HEK293 (cell line): ENCODE data around the gene ELOVL5.

Experiments
- CTCF ChIA-PET: fragments of 350-600 bp; formaldehyde crosslinking; extraction: SDS; loops from one replicate; lab custom pipeline; 2021; ENCODE audit warnings: antibody characterized with exemption; lab: Yijun Ruan, JAX
- POLR2A ChIA-PET: fragments of 300-600 bp; formaldehyde crosslinking; extraction: SDS; loops from one replicate; lab custom pipeline; 2020; ENCODE audit warnings: antibody characterized with exemption, inconsistent platforms; lab: Yijun Ruan, JAX
- H3K27ac ChIP-seq: fragments of 200-500 bp; sonication (Bioruptor generic); 2 replicates; pipeline ENCODE4 v1.5.1; 2014; ENCODE audit warnings: low read depth, low read length, control low read depth, inconsistent platforms; ENCODE audit errors: extremely low read depth
- H3K36me3 ChIP-seq, 2 experiments: fragments of 200-500 bp in 1 of 2; sonication (Bioruptor generic) in 1 of 2; 1 replicate in 1 of 2; 2 replicates in 1 of 2; pipeline ENCODE4 v1.5.1; 2014 to 2017; ENCODE audit warnings: inconsistent platforms in 2 of 2, low read length in 2 of 2; ENCODE audit not compliant: control insufficient read depth in 2 of 2, insufficient read depth in 1 of 2
- H3K4me1 ChIP-seq: fragments of 200-500 bp; sonication (Bioruptor generic); 2 replicates; pipeline ENCODE4 v1.5.1; 2014; ENCODE audit warnings: mild to moderate bottlenecking, low read length, inconsistent platforms; ENCODE audit not compliant: control insufficient read depth, insufficient read depth
- H3K4me3 ChIP-seq: 2 replicates; pipeline ENCODE4 v1.5.1; 2011; ENCODE audit warnings: low read depth, mild to moderate bottlenecking, control low read depth, low read length, moderate library complexity
- H3K9me3 ChIP-seq: fragments of 200-500 bp; sonication (Bioruptor generic); 2 replicates; pipeline ENCODE4 v1.5.1; 2014; ENCODE audit warnings: low read depth, low read length, inconsistent platforms; ENCODE audit not compliant: control insufficient read depth, insufficient read depth
- BCL11A ChIP-seq: fragments of 450-650 bp; formaldehyde crosslinking; IDR thresholded peaks from 2 replicates; pipeline ENCODE4 v1.5.1; 2016; ENCODE audit warnings: low read depth, missing biosample characterization, missing genetic modification characterization
- GFI1B ChIP-seq: fragments of 450-650 bp; formaldehyde crosslinking; IDR thresholded peaks from 2 replicates; pipeline ENCODE4 v1.5.1; 2016; ENCODE audit warnings: missing biosample characterization, missing genetic modification characterization
- PRDM1 ChIP-seq: fragments of 450-650 bp; formaldehyde crosslinking; IDR thresholded peaks from 2 replicates; pipeline ENCODE4; 2016; ENCODE audit warnings: missing biosample characterization, missing genetic modification characterization
- SETDB1 ChIP-seq: IDR thresholded peaks from one replicate; pipeline ENCODE4 v1.6.1; 2017; ENCODE audit warnings: mild to moderate bottlenecking, low read length, moderate library complexity, mixed read lengths; ENCODE audit not compliant: insufficient read length
- SP7 ChIP-seq: fragments of 450-650 bp; formaldehyde crosslinking; IDR thresholded peaks from 2 replicates; pipeline ENCODE4 v1.5.1; 2016; ENCODE audit warnings: missing biosample characterization, missing genetic modification characterization
- WT1 ChIP-seq: fragments of 450-650 bp; formaldehyde crosslinking; IDR thresholded peaks from 2 replicates; pipeline ENCODE4 v1.5.1; 2016; ENCODE audit warnings: missing biosample characterization, missing genetic modification characterization
- ZFP69B ChIP-seq: fragments of 450-650 bp; formaldehyde crosslinking; IDR thresholded peaks from 2 replicates; pipeline ENCODE4 v1.5.1; 2016; ENCODE audit warnings: missing biosample characterization, missing genetic modification characterization
- ZNF138 ChIP-seq: fragments of 450-650 bp; formaldehyde crosslinking; IDR thresholded peaks from 2 replicates; pipeline ENCODE4 v1.5.1; 2016; ENCODE audit warnings: missing biosample characterization, missing genetic modification characterization, borderline replicate concordance
- ZNF157 ChIP-seq: fragments of 450-650 bp; formaldehyde crosslinking; IDR thresholded peaks from 2 replicates; pipeline ENCODE4 v1.5.1; 2016; ENCODE audit warnings: missing biosample characterization, missing genetic modification characterization
- ZNF169 ChIP-seq: fragments of 450-650 bp; formaldehyde crosslinking; IDR thresholded peaks from 2 replicates; pipeline ENCODE4 v1.5.1; 2016; ENCODE audit warnings: missing biosample characterization, missing genetic modification characterization
- ZNF221 ChIP-seq: fragments of 450-650 bp; formaldehyde crosslinking; IDR thresholded peaks from 2 replicates; pipeline ENCODE4 v1.5.1; 2017; ENCODE audit warnings: missing biosample characterization, missing genetic modification characterization, borderline replicate concordance
- ZNF426 ChIP-seq: fragments of 450-650 bp; formaldehyde crosslinking; IDR thresholded peaks from 2 replicates; pipeline ENCODE4 v1.5.1; 2017; ENCODE audit warnings: missing biosample characterization, missing genetic modification characterization, mild to moderate bottlenecking, inconsistent platforms, moderate library complexity
- ZNF514 ChIP-seq: fragments of 450-650 bp; formaldehyde crosslinking; IDR thresholded peaks from 2 replicates; pipeline ENCODE4 v1.5.1; 2016; ENCODE audit warnings: missing biosample characterization, missing genetic modification characterization
- ZNF555 ChIP-seq: fragments of 450-650 bp; formaldehyde crosslinking; conservative IDR thresholded peaks from 2 replicates; pipeline ENCODE4 v1.5.1; 2017; ENCODE audit warnings: missing biosample characterization, mild to moderate bottlenecking, missing genetic modification characterization, inconsistent platforms
- ZNF560 ChIP-seq: fragments of 450-650 bp; formaldehyde crosslinking; IDR thresholded peaks from 2 replicates; pipeline ENCODE4 v1.5.1; 2017; ENCODE audit warnings: missing biosample characterization, missing genetic modification characterization, borderline replicate concordance
- ZNF561 ChIP-seq: fragments of 450-650 bp; IDR thresholded peaks from 2 replicates; pipeline ENCODE4 v1.5.1; 2018; ENCODE audit warnings: missing biosample characterization, missing genetic modification characterization, borderline replicate concordance
- ZNF596 ChIP-seq: fragments of 450-650 bp; IDR thresholded peaks from 2 replicates; pipeline ENCODE4 v1.5.0; 2018; ENCODE audit warnings: missing biosample characterization, mild to moderate bottlenecking, missing genetic modification characterization, moderate library complexity
- ZNF660 ChIP-seq: fragments of 450-650 bp; IDR thresholded peaks from 2 replicates; pipeline ENCODE4 v1.5.1; 2018; ENCODE audit warnings: missing biosample characterization, mild to moderate bottlenecking, missing genetic modification characterization
- ZNF664 ChIP-seq: fragments of 450-650 bp; formaldehyde crosslinking; IDR thresholded peaks from 2 replicates; pipeline ENCODE4 v1.5.1; 2016; ENCODE audit warnings: missing biosample characterization, missing genetic modification characterization
- ZNF837 ChIP-seq: fragments of 450-650 bp; formaldehyde crosslinking; IDR thresholded peaks from 2 replicates; pipeline ENCODE4 v1.5.1; 2016; ENCODE audit warnings: missing biosample characterization, missing genetic modification characterization
- TF ChIP-seq, protein P1 (sequence below): fragments of 450-650 bp; formaldehyde crosslinking; IDR thresholded peaks from 2 replicates; pipeline ENCODE4 v1.5.0; 2017; ENCODE audit warnings: missing biosample characterization, missing genetic modification characterization, borderline replicate concordance
- TF ChIP-seq, protein P2 (sequence below): fragments of 450-650 bp; formaldehyde crosslinking; IDR thresholded peaks from 2 replicates; pipeline ENCODE4 v1.5.1; 2016; ENCODE audit warnings: missing biosample characterization, missing genetic modification characterization
- TF ChIP-seq, protein P3 (sequence below): fragments of 450-650 bp; formaldehyde crosslinking; IDR thresholded peaks from 2 replicates; pipeline ENCODE4 v1.5.1; 2016; ENCODE audit warnings: missing biosample characterization, missing genetic modification characterization

Gene ELOVL5

DNA sequence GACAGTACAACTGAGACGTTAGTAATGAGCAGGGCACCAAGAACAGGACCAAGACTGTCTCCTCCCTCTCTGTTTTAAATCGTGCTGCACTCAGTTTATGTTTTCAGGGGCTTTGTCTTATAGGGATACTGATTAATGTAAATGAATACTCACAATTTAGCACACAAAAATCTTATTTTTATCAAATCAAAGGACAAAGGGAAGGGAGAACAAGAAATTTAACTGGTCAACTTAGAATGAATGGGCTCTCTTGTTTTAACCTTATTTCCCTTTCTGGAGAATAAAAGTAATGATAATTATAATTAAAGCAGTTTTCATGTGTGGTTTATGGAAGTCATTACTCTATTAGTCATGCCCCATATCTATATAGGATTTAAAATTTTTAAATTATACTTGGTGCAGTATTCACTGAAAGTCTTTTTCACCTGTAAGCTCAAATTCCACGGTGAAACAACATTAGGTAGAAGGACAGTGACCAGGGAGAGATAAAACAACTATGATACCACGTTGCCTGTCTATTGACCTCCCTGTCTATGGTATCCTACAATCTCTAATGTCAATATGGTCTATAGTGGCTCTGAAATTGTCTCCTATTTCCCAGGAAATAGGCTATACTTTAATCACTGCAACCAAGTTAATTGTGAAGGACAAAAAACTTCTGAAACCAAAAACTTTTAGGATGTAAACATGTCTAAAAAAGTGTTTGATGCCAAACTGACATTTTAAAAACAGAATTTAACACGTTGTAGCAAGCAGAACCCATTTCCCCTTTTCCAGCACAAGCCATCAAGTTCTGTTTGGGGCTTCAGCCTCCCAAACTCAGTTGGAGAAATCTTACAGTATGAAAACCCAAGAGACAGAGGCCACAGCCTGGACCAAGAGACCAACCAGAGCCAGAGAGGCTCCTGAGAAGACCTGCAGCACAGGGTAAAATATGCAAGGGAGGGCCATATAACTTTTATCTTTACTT lies 15.0 kb downstream of the ELOVL5 start:
- TF ChIP-seq ZNF426 (no peak), ZNF596 (no peak), ZNF664 (tag by site-specific recombination) (no peak), ZNF169 (tag by site-specific recombination) (no peak), BCL11A (tag by site-specific recombination) (no peak), SP7 (no peak), ZFP69B (tag by site-specific recombination) (no peak), ZNF514 (tag by site-specific recombination) (no peak), ZNF660 (tag by site-specific recombination) (no peak), ZNF560 (tag by site-specific recombination) (no peak), ZNF157 (tag by site-specific recombination) (no peak)
- TF ChIP-seq, protein P1, sequence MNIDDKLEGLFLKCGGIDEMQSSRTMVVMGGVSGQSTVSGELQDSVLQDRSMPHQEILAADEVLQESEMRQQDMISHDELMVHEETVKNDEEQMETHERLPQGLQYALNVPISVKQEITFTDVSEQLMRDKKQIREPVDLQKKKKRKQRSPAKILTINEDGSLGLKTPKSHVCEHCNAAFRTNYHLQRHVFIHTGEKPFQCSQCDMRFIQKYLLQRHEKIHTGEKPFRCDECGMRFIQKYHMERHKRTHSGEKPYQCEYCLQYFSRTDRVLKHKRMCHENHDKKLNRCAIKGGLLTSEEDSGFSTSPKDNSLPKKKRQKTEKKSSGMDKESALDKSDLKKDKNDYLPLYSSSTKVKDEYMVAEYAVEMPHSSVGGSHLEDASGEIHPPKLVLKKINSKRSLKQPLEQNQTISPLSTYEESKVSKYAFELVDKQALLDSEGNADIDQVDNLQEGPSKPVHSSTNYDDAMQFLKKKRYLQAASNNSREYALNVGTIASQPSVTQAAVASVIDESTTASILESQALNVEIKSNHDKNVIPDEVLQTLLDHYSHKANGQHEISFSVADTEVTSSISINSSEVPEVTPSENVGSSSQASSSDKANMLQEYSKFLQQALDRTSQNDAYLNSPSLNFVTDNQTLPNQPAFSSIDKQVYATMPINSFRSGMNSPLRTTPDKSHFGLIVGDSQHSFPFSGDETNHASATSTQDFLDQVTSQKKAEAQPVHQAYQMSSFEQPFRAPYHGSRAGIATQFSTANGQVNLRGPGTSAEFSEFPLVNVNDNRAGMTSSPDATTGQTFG (tag by site-specific recombination), result no peak
- ChIA-PET POLR2A (no interaction called here), CTCF (no interaction called here)
- H3K4me1 ChIP-seq, result peaks cover 8% of the 10 kb centered on the region
- H3K4me3 ChIP-seq, result no peak overlapping the region
- peaks cover 0 to 5% of the 10 kb centered on the region in 2 experiments; a peak in 1 of 3 replicates for H3K36me3 ChIP-seq
- H3K27ac ChIP-seq, result no peak overlapping the region
- no peaks in the 10 kb centered on the region for H3K9me3 ChIP-seq

DNA sequence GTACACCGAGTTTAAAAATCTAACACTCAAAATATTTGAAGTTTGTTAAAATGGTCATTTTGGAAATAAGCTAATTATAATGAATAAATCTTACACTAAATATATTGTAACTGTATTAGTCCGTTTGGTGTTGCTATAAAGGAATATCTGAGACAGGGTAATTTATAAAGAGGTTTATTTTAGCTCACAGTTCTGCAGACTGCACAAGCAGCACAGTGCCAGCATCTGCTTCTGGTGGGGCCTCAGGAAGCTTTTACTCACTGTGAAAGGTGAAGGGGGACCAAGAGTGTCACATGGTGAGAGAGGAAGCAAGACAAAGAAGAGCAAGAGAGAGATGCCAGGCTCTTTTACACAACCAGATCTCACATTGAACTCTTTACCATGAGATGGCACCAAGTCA lies 17.1 kb downstream of the ELOVL5 start:
- no peak for TF ChIP-seq ZNF837 (tag by site-specific recombination)
- TF ChIP-seq, protein P2, sequence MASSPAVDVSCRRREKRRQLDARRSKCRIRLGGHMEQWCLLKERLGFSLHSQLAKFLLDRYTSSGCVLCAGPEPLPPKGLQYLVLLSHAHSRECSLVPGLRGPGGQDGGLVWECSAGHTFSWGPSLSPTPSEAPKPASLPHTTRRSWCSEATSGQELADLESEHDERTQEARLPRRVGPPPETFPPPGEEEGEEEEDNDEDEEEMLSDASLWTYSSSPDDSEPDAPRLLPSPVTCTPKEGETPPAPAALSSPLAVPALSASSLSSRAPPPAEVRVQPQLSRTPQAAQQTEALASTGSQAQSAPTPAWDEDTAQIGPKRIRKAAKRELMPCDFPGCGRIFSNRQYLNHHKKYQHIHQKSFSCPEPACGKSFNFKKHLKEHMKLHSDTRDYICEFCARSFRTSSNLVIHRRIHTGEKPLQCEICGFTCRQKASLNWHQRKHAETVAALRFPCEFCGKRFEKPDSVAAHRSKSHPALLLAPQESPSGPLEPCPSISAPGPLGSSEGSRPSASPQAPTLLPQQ, result no peak
- no peak for TF ChIP-seq ZNF138 (tag by site-specific recombination)
- no peak for TF ChIP-seq PRDM1
- TF ChIP-seq ZNF664 (tag by site-specific recombination), result no peak
- TF ChIP-seq ZNF561 (tag by site-specific recombination), result no peak
- no peak for TF ChIP-seq ZNF555 (tag by site-specific recombination)
- TF ChIP-seq ZNF221 (tag by site-specific recombination), result no peak
- TF ChIP-seq, protein P3, sequence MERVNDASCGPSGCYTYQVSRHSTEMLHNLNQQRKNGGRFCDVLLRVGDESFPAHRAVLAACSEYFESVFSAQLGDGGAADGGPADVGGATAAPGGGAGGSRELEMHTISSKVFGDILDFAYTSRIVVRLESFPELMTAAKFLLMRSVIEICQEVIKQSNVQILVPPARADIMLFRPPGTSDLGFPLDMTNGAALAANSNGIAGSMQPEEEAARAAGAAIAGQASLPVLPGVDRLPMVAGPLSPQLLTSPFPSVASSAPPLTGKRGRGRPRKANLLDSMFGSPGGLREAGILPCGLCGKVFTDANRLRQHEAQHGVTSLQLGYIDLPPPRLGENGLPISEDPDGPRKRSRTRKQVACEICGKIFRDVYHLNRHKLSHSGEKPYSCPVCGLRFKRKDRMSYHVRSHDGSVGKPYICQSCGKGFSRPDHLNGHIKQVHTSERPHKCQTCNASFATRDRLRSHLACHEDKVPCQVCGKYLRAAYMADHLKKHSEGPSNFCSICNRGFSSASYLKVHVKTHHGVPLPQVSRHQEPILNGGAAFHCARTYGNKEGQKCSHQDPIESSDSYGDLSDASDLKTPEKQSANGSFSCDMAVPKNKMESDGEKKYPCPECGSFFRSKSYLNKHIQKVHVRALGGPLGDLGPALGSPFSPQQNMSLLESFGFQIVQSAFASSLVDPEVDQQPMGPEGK, result no peak
- TF ChIP-seq WT1 (tag by site-specific recombination), result no peak
- TF ChIP-seq SETDB1, result no peak
- no peak for TF ChIP-seq ZNF596
- TF ChIP-seq GFI1B (tag by site-specific recombination), result no peak
- TF ChIP-seq, all 188 proteins: peak for 0
- POLR2A ChIA-PET, result interaction anchor here (2.1 kb wide), 1 partner anchor 28 kb away, joined by 5 read pairs; no protein-coding TSS in a partner anchor
- H3K9me3 ChIP-seq, result no peaks in the 10 kb centered on the region
- H3K4me3 ChIP-seq, result no peak overlapping the region
- CTCF ChIA-PET, result interaction anchor here (0.6 kb wide), 1 partner anchor 162 kb away, joined by 3 read pairs; no protein-coding TSS in a partner anchor
- H3K4me1 ChIP-seq, result peaks cover 21% of the 10 kb centered on the region
- H3K36me3 ChIP-seq, result no peaks in the 10 kb centered on the region
- no peak overlapping the region for H3K27ac ChIP-seq
